ENCODE data around the gene SGCA. TPM values are rescaled to one million over a fixed set of nuclear protein-coding genes. Genes with fewer than 3 reads are reported as not detected.

SGCA gene
- total and polyA plus RNA-seq, 4 donors: 0.31 to 1.3 (median 1.2) TPM; not detected in 1

DNA sequence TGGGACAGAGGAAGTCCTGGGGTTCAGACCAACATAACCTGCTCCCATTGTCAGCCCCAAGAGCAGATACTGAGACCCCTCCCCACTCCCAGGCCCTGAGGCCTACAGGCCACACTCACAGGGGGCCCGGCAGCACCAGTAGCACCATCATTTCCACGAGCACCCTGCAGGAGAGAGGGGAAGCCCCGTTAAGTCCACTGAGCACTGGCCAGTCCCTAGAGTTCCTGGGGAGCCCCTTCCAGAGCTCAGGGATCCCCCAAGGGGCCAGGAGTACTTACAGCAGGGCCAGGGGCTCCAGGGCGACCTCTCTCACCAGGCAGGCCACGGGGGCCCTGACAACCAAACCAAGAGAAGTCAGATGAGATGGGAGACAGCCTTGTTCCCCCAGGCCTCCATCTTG, 30.2 kb downstream of the SGCA start:
- H3K9me3 ChIP-seq (ENCODE audit: control insufficient read depth in 4 of 4, low read length in 3 of 4): no peaks in the 10 kb centered on the region
- no peak overlapping the region for H3K4me3 ChIP-seq (ENCODE audit: low read depth in 1 of 3, low read length in 3 of 3)
- H3K27me3 ChIP-seq (ENCODE audit: control insufficient read depth in 4 of 4, insufficient read depth in 4 of 4, low read length in 3 of 4): no peaks in the 10 kb centered on the region
- TF ChIP-seq TAF1 (conservative IDR thresholded peaks at IDR 0.05) (no peak), JUND (IDR thresholded peaks at IDR 0.05) (no peak), YY1 (IDR thresholded peaks at IDR 0.05) (no peak), SP1 (IDR thresholded peaks at IDR 0.05) (no peak), GABPA (IDR thresholded peaks at IDR 0.05 in 1 of 2, conservative IDR thresholded peaks at IDR 0.05 in 1 of 2) (no peak), HNF4G (IDR thresholded peaks at IDR 0.05) (no peak), EGR1 (IDR thresholded peaks at IDR 0.05; ENCODE audit: low read depth in 2 of 2) (no peak), RXRA (IDR thresholded peaks at IDR 0.05) (no peak)
- TF ChIP-seq, protein P1, sequence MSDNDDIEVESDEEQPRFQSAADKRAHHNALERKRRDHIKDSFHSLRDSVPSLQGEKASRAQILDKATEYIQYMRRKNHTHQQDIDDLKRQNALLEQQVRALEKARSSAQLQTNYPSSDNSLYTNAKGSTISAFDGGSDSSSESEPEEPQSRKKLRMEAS (IDR thresholded peaks at IDR 0.05): no peak
- TF ChIP-seq, protein P2, sequence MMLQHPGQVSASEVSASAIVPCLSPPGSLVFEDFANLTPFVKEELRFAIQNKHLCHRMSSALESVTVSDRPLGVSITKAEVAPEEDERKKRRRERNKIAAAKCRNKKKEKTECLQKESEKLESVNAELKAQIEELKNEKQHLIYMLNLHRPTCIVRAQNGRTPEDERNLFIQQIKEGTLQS (IDR thresholded peaks at IDR 0.05): no peak
- TF ChIP-seq, protein P3, sequence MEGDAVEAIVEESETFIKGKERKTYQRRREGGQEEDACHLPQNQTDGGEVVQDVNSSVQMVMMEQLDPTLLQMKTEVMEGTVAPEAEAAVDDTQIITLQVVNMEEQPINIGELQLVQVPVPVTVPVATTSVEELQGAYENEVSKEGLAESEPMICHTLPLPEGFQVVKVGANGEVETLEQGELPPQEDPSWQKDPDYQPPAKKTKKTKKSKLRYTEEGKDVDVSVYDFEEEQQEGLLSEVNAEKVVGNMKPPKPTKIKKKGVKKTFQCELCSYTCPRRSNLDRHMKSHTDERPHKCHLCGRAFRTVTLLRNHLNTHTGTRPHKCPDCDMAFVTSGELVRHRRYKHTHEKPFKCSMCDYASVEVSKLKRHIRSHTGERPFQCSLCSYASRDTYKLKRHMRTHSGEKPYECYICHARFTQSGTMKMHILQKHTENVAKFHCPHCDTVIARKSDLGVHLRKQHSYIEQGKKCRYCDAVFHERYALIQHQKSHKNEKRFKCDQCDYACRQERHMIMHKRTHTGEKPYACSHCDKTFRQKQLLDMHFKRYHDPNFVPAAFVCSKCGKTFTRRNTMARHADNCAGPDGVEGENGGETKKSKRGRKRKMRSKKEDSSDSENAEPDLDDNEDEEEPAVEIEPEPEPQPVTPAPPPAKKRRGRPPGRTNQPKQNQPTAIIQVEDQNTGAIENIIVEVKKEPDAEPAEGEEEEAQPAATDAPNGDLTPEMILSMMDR (IDR thresholded peaks at IDR 0.05; ENCODE audit: low read depth, low read length, missing input control): no peak
- TF ChIP-seq, protein P4, sequence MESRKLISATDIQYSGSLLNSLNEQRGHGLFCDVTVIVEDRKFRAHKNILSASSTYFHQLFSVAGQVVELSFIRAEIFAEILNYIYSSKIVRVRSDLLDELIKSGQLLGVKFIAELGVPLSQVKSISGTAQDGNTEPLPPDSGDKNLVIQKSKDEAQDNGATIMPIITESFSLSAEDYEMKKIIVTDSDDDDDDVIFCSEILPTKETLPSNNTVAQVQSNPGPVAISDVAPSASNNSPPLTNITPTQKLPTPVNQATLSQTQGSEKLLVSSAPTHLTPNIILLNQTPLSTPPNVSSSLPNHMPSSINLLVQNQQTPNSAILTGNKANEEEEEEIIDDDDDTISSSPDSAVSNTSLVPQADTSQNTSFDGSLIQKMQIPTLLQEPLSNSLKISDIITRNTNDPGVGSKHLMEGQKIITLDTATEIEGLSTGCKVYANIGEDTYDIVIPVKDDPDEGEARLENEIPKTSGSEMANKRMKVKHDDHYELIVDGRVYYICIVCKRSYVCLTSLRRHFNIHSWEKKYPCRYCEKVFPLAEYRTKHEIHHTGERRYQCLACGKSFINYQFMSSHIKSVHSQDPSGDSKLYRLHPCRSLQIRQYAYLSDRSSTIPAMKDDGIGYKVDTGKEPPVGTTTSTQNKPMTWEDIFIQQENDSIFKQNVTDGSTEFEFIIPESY (IDR thresholded peaks at IDR 0.05): no peak
- TF ChIP-seq, protein P5, sequence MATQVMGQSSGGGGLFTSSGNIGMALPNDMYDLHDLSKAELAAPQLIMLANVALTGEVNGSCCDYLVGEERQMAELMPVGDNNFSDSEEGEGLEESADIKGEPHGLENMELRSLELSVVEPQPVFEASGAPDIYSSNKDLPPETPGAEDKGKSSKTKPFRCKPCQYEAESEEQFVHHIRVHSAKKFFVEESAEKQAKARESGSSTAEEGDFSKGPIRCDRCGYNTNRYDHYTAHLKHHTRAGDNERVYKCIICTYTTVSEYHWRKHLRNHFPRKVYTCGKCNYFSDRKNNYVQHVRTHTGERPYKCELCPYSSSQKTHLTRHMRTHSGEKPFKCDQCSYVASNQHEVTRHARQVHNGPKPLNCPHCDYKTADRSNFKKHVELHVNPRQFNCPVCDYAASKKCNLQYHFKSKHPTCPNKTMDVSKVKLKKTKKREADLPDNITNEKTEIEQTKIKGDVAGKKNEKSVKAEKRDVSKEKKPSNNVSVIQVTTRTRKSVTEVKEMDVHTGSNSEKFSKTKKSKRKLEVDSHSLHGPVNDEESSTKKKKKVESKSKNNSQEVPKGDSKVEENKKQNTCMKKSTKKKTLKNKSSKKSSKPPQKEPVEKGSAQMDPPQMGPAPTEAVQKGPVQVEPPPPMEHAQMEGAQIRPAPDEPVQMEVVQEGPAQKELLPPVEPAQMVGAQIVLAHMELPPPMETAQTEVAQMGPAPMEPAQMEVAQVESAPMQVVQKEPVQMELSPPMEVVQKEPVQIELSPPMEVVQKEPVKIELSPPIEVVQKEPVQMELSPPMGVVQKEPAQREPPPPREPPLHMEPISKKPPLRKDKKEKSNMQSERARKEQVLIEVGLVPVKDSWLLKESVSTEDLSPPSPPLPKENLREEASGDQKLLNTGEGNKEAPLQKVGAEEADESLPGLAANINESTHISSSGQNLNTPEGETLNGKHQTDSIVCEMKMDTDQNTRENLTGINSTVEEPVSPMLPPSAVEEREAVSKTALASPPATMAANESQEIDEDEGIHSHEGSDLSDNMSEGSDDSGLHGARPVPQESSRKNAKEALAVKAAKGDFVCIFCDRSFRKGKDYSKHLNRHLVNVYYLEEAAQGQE (IDR thresholded peaks at IDR 0.05): no peak
- H3K27ac ChIP-seq (ENCODE audit: low read depth in 1 of 2, low read length in 2 of 2): no peak overlapping the region
- peaks cover 0 to 13% (median 4%) of the 10 kb centered on the region in 4 donors for H3K4me1 ChIP-seq (ENCODE audit: control insufficient read depth in 4 of 4, insufficient read depth in 4 of 4, low read length in 3 of 4)
- peaks cover 0 to 2% (median 0%) of the 10 kb centered on the region in 4 donors for H3K36me3 ChIP-seq (ENCODE audit: control insufficient read depth in 4 of 4, insufficient read depth in 3 of 4, low read depth in 1 of 4, low read length in 3 of 4)
- DNase-seq (ENCODE audit: low spot score): no peak
- 68% methylated on average over 5 of the region's 5 CpGs for WGBS
- H3K9ac ChIP-seq (ENCODE audit: low read depth in 1 of 2, low read length in 2 of 2): no peak overlapping the region

DNA sequence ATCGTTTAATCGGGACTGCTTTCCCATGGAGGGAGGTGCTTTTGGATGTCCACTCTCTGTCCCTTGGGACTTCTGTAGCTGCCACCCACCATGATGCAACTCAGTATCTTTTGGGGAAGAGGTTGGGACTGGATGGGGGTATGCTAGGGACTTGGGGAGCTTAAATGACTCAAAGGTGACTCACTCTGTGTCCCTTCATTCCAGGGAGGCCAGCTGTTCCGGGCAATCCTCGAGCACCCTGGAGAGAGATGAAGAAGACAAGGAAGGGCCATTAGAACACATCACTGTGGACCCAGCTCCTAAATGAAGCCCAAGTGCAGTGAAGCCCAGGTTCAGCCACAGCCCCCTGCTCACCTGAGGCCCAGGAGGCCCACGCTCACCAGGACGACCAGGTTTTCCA, 31.0 kb downstream of the SGCA start:
- WGBS: 77% methylated on average over 6 of the region's 6 CpGs
- Histone ChIP-seq H3K9ac (ENCODE audit: low read depth in 1 of 2, low read length in 2 of 2) (no peak overlapping the region), H3K36me3 (ENCODE audit: control insufficient read depth in 4 of 4, insufficient read depth in 3 of 4, low read depth in 1 of 4, low read length in 3 of 4) (no peaks in the 10 kb centered on the region)

More for the DNA sequence above, 31.0 kb downstream of the SGCA start:
- TF ChIP-seq, protein P3 (IDR thresholded peaks at IDR 0.05; ENCODE audit: low read depth, low read length, missing input control): no peak
- no peak for TF ChIP-seq RAD21 (IDR thresholded peaks at IDR 0.05)
- TF ChIP-seq HNF4G (IDR thresholded peaks at IDR 0.05): no peak
- TF ChIP-seq FOXA1 (IDR thresholded peaks at IDR 0.05): no peak
- no peak for TF ChIP-seq HNF4A (conservative IDR thresholded peaks at IDR 0.05)
- TF ChIP-seq RXRA (IDR thresholded peaks at IDR 0.05): no peak
- no peak for DNase-seq (ENCODE audit: low spot score)
- Histone ChIP-seq H3K9me3 (ENCODE audit: control insufficient read depth in 4 of 4, low read length in 3 of 4) (no peaks in the 10 kb centered on the region), H3K27me3 (ENCODE audit: control insufficient read depth in 4 of 4, insufficient read depth in 4 of 4, low read length in 3 of 4) (peaks cover 0 to 2% (median 0%) of the 10 kb centered on the region in 4 donors), H3K4me1 (ENCODE audit: control insufficient read depth in 4 of 4, insufficient read depth in 4 of 4, low read length in 3 of 4) (peaks cover 0 to 15% (median 4%) of the 10 kb centered on the region in 4 donors), H3K27ac (ENCODE audit: low read depth in 1 of 2, low read length in 2 of 2) (no peak overlapping the region), H3K4me3 (ENCODE audit: low read depth in 1 of 3, low read length in 3 of 3) (no peak overlapping the region)

Data from liver (tissue), 9 donors.